GM21723 (cell line): Measurements from ENCODE around the gene TMEM125.

Experiments used
- ATAC-seq: cut with Tn5 transposase; IDR thresholded peaks from one replicate; pipeline ENCODE4 v1.9.1; 2021; ENCODE audit warnings: mild to moderate bottlenecking, moderate library complexity; ENCODE audit not compliant: unreplicated experiment

The TMEM125 gene

GRCh38 chr1:43288785-43289706 lies 19.3 kb downstream of the TMEM125 start:
- ATAC-seq, result no peak

- ATAC-seq, result no peak
Observed at GRCh38 chr1:43292216-43292615, 22.4 kb downstream of the TMEM125 start.

- no peak for ATAC-seq
Observed at GRCh38 chr1:43292679-43293078, 22.9 kb downstream of the TMEM125 start.

- no peak for ATAC-seq
Observed at GRCh38 chr1:43293176-43293575, 23.4 kb downstream of the TMEM125 start.

GRCh38 chr1:43293896-43294760 lies 24.3 kb downstream of the TMEM125 start:
- ATAC-seq, result no peak

- no peak for ATAC-seq
Observed at GRCh38 chr1:43294761-43295160, 25.0 kb downstream of the TMEM125 start.

GRCh38 chr1:43296207-43296606 lies 26.4 kb downstream of the TMEM125 start:
- no peak for ATAC-seq

GRCh38 chr1:43298055-43298454 lies 28.3 kb downstream of the TMEM125 start:
- no peak for ATAC-seq

- no peak for ATAC-seq
Observed at GRCh38 chr1:43299101-43299500, 29.3 kb downstream of the TMEM125 start.

GRCh38 chr1:43300378-43301094 lies 30.8 kb downstream of the TMEM125 start, which contains the start of gene TIE1:
Gene TIE1, plus strand, starts transcription at chr1:43300982. Its CDS starts 90 bp downstream, at chr1:43301072.
- no peak for ATAC-seq

- ATAC-seq, result no peak
Observed at GRCh38 chr1:43302201-43302600, 32.4 kb downstream of the TMEM125 start.

- ATAC-seq, result no peak
Observed at GRCh38 chr1:43302721-43303470, 33.1 kb downstream of the TMEM125 start.

GRCh38 chr1:43303471-43304313 lies 33.9 kb downstream of the TMEM125 start:
- no peak for ATAC-seq

- no peak for ATAC-seq
Observed at GRCh38 chr1:43304314-43304681, 34.5 kb downstream of the TMEM125 start.

GRCh38 chr1:43304771-43305300 lies 35.1 kb downstream of the TMEM125 start:
- no peak for ATAC-seq

GRCh38 chr1:43305461-43305860 lies 35.7 kb downstream of the TMEM125 start:
- no peak for ATAC-seq

- no peak for ATAC-seq
Observed at GRCh38 chr1:43305926-43306687, 36.3 kb downstream of the TMEM125 start.

- ATAC-seq, result no peak
Observed at GRCh38 chr1:43306688-43307457, 37.1 kb downstream of the TMEM125 start.
